ENCODE data around the gene TRAF2. TPM values are rescaled to one million over a fixed set of nuclear protein-coding genes. Genes with fewer than 3 reads are reported as not detected.

The TRAF2 gene
- total and polyA plus RNA-seq, 2 of the 13 experiments (the other 11 are each of a cell fraction or from before 2014, with no cell fraction given) = 12.4 to 13.6 TPM

GRCh38 chr9:136974817-136975535, 88.7 kb downstream of the TRAF2 start (continued):
- TF ChIP-seq ZBTB46 (CRISPR knock-in tag; IDR thresholded peaks at IDR 0.05; ENCODE audit: borderline replicate concordance) = no peak
- TF ChIP-seq ZNF281 (CRISPR knock-in tag; IDR thresholded peaks at IDR 0.05; ENCODE audit: borderline replicate concordance) = no peak

DNA sequence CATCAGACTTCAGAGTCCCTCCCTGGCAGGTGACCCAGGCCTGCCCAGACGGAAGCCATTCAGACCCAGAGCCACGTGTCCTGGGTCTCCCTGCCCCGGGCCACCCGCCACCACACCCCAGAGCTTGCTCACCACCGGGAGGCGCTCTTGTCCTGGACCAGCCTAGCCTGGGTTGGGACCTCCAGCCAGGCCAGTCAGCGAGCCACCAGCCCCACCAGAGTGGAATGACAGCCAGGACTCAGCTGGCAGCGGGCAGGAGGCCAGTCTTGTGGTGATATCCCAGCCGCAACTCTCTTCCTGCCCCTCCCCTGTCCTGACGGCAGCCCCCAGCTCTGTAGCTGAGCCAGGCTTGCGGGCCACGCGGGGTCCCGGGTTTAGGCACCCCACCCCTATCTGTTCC, 89.3 kb downstream of the TRAF2 start:
- no TSS peak for BruUV-seq (replicated peaks)
- Histone ChIP-seq H4K20me1 (ENCODE audit: insufficient read depth, low read length) (no peaks in the 10 kb centered on the region), H3K4me3 (replicated peaks in 1 of 3; ENCODE audit: insufficient read depth in 1 of 3, low read depth in 2 of 3, low read length in 3 of 3) (no peak overlapping the region; a peak in 1 of 6 replicates), H3K4me1 (ENCODE audit: insufficient read depth, low read length) (peaks cover 41% of the 10 kb centered on the region), H3K27me3 (ENCODE audit: control insufficient read depth in 1 of 2, insufficient read depth in 2 of 2, low read length in 2 of 2) (peaks cover 20 to 66% of the 10 kb centered on the region in 2 experiments), H3K9me3 (ENCODE audit: low read length) (no peaks in the 10 kb centered on the region), H3K9ac (ENCODE audit: insufficient read depth, low read depth, low read length) (no peak overlapping the region), H3K79me2 (ENCODE audit: insufficient read depth, low read length) (no peaks in the 10 kb centered on the region), H2AFZ (ENCODE audit: low read length) (no peak overlapping the region), H3K4me2 (ENCODE audit: low read depth, low read length) (no peak overlapping the region), H3K27ac (ENCODE audit: extremely low read length, insufficient read depth, low read length) (no peak overlapping the region), H3K36me3 (replicated peaks in 1 of 2; ENCODE audit: control insufficient read depth in 1 of 2, insufficient read depth in 2 of 2, low read length in 2 of 2) (no peaks in the 10 kb centered on the region)
- CTCF ChIA-PET (ENCODE audit: low intra/inter-chr PET ratio, low total read pairs) = no interaction called here
- no peak for FAIRE-seq
- DNase-seq (ENCODE audit: low spot score) = peak; percentile 42
- WGBS (ENCODE audit: low lambda C conversion rate) = 0% methylated on average over 3 of the region's 14 CpGs
- in situ Hi-C loops (cut with HindIII; ENCODE audit: extremely low pct_ligation_motif_present, low pct_unique_long_range_greater_than_20kb) = no loop called here
- peak; percentile 41 for ATAC-seq
- intact Hi-C loops (cut with micrococcal nuclease; ENCODE audit: unreplicated experiment) = no loop called here
- POLR2A ChIA-PET = no interaction called here
- TF ChIP-seq HDAC2 (CRISPR knock-in tag; IDR thresholded peaks at IDR 0.05) (no peak), CCAR2 (optimal IDR thresholded peaks at IDR 0.05; ENCODE audit: low read depth, low read length) (no peak), TEAD3 (CRISPR knock-in tag; optimal IDR thresholded peaks at IDR 0.05; ENCODE audit: borderline replicate concordance) (no peak), ZNF431 (CRISPR knock-in tag; IDR thresholded peaks at IDR 0.05; ENCODE audit: borderline replicate concordance, low read depth) (no peak), SRY (CRISPR knock-in tag; IDR thresholded peaks at IDR 0.05) (no peak), ZFP91 (CRISPR knock-in tag; IDR thresholded peaks at IDR 0.05; ENCODE audit: borderline replicate concordance) (peak; percentile 40; the same call in 1 of the 2 replicates)
- TF ChIP-seq, protein P1, sequence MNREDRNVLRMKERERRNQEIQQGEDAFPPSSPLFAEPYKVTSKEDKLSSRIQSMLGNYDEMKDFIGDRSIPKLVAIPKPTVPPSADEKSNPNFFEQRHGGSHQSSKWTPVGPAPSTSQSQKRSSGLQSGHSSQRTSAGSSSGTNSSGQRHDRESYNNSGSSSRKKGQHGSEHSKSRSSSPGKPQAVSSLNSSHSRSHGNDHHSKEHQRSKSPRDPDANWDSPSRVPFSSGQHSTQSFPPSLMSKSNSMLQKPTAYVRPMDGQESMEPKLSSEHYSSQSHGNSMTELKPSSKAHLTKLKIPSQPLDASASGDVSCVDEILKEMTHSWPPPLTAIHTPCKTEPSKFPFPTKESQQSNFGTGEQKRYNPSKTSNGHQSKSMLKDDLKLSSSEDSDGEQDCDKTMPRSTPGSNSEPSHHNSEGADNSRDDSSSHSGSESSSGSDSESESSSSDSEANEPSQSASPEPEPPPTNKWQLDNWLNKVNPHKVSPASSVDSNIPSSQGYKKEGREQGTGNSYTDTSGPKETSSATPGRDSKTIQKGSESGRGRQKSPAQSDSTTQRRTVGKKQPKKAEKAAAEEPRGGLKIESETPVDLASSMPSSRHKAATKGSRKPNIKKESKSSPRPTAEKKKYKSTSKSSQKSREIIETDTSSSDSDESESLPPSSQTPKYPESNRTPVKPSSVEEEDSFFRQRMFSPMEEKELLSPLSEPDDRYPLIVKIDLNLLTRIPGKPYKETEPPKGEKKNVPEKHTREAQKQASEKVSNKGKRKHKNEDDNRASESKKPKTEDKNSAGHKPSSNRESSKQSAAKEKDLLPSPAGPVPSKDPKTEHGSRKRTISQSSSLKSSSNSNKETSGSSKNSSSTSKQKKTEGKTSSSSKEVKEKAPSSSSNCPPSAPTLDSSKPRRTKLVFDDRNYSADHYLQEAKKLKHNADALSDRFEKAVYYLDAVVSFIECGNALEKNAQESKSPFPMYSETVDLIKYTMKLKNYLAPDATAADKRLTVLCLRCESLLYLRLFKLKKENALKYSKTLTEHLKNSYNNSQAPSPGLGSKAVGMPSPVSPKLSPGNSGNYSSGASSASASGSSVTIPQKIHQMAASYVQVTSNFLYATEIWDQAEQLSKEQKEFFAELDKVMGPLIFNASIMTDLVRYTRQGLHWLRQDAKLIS (CRISPR knock-in tag; IDR thresholded peaks at IDR 0.05) = no peak
- TF ChIP-seq, protein P2, sequence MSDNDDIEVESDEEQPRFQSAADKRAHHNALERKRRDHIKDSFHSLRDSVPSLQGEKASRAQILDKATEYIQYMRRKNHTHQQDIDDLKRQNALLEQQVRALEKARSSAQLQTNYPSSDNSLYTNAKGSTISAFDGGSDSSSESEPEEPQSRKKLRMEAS (IDR thresholded peaks at IDR 0.05) = peak; percentile 45; the same call in 1 of the 2 replicates
